Measurements from ENCODE around the gene SPEF2. TPM values are rescaled to one million over a fixed set of nuclear protein-coding genes. Genes with fewer than 3 reads are reported as not detected.
"Not testable (repeated sequence)": the region's sequence is repeated elsewhere in the genome, so short reads cannot be mapped to it uniquely, and the experiment has no call there.

The SPEF2 gene
- total RNA-seq, 1 donor from 2014 or later: 2.7 TPM

- no peak for TF ChIP-seq CTCF (IDR thresholded peaks at IDR 0.05; ENCODE audit: borderline replicate concordance)
- no peak for DNase-seq
- no peaks in the 10 kb centered on the region for H3K4me1 ChIP-seq
- H3K36me3 ChIP-seq: no peaks in the 10 kb centered on the region
- no peak overlapping the region for H3K4me3 ChIP-seq
- no peaks in the 10 kb centered on the region for H3K9me3 ChIP-seq (replicated peaks)
- H3K27ac ChIP-seq (replicated peaks): no peak overlapping the region
- H3K27me3 ChIP-seq (ENCODE audit: low read depth): no peaks in the 10 kb centered on the region
- intact Hi-C loops (cut with micrococcal nuclease): no loop called here
Measured at GRCh38 chr5:35668794-35669193, 51.1 kb downstream of the SPEF2 start.

- Histone ChIP-seq H3K27ac (replicated peaks) (no peak overlapping the region), H3K27me3 (ENCODE audit: low read depth) (no peaks in the 10 kb centered on the region), H3K4me1 (no peaks in the 10 kb centered on the region), H3K4me3 (no peak overlapping the region), H3K36me3 (no peaks in the 10 kb centered on the region), H3K9me3 (replicated peaks) (no peaks in the 10 kb centered on the region)
- TF ChIP-seq CTCF (IDR thresholded peaks at IDR 0.05; ENCODE audit: borderline replicate concordance): no peak
- intact Hi-C loops (cut with micrococcal nuclease): no loop called here
- no peak for DNase-seq
Measured at GRCh38 chr5:35671541-35672295, 54.1 kb downstream of the SPEF2 start.

- intact Hi-C loops (cut with micrococcal nuclease): not testable (repeated sequence)
Measured at GRCh38 chr5:35672296-35672655, 54.6 kb downstream of the SPEF2 start.

GRCh38 chr5:35672995-35673394 lies 55.3 kb downstream of the SPEF2 start:
- Histone ChIP-seq H3K9me3 (replicated peaks) (no peaks in the 10 kb centered on the region), H3K36me3 (no peaks in the 10 kb centered on the region), H3K4me1 (no peaks in the 10 kb centered on the region), H3K27ac (replicated peaks) (no peak overlapping the region), H3K4me3 (no peak overlapping the region), H3K27me3 (ENCODE audit: low read depth) (no peaks in the 10 kb centered on the region)
- intact Hi-C loops (cut with micrococcal nuclease): no loop called here
- DNase-seq: no peak
- TF ChIP-seq CTCF (IDR thresholded peaks at IDR 0.05; ENCODE audit: borderline replicate concordance): no peak

More at GRCh38 chr5:35672296-35672655, 54.6 kb downstream of the SPEF2 start:
- not testable (repeated sequence) for H3K4me1 ChIP-seq; H3K27me3 ChIP-seq (ENCODE audit: low read depth); H3K4me3 ChIP-seq; H3K9me3 ChIP-seq (replicated peaks); DNase-seq; H3K27ac ChIP-seq (replicated peaks); H3K36me3 ChIP-seq

- Histone ChIP-seq H3K27ac (replicated peaks) (no peak overlapping the region), H3K9me3 (replicated peaks) (no peaks in the 10 kb centered on the region), H3K36me3 (no peaks in the 10 kb centered on the region), H3K4me1 (peaks cover 5% of the 10 kb centered on the region), H3K4me3 (no peak overlapping the region), H3K27me3 (ENCODE audit: low read depth) (no peaks in the 10 kb centered on the region)
- no peak for TF ChIP-seq CTCF (IDR thresholded peaks at IDR 0.05; ENCODE audit: borderline replicate concordance)
- DNase-seq: no peak
- intact Hi-C loops (cut with micrococcal nuclease): no loop called here
Measured at GRCh38 chr5:35674049-35674448, 56.4 kb downstream of the SPEF2 start.

GRCh38 chr5:35675392-35675791 lies 57.7 kb downstream of the SPEF2 start:
- no peak for TF ChIP-seq CTCF (IDR thresholded peaks at IDR 0.05; ENCODE audit: borderline replicate concordance)
- Histone ChIP-seq H3K4me3 (no peak overlapping the region), H3K4me1 (peaks cover 9% of the 10 kb centered on the region), H3K27ac (replicated peaks) (no peak overlapping the region), H3K36me3 (no peaks in the 10 kb centered on the region), H3K9me3 (replicated peaks) (no peaks in the 10 kb centered on the region), H3K27me3 (ENCODE audit: low read depth) (no peaks in the 10 kb centered on the region)
- intact Hi-C loops (cut with micrococcal nuclease): no loop called here
- DNase-seq: no peak
